GM15510 (cell line): ENCODE data around the gene TSBP1.

Source experiments
- POLR2A ChIP-seq: IDR thresholded peaks from 3 replicates; pipeline ENCODE4 v1.6.1; 2011; ENCODE audit warnings: borderline replicate concordance; ENCODE audit not compliant: insufficient read length; ENCODE audit errors: extremely low read depth

Gene TSBP1

DNA sequence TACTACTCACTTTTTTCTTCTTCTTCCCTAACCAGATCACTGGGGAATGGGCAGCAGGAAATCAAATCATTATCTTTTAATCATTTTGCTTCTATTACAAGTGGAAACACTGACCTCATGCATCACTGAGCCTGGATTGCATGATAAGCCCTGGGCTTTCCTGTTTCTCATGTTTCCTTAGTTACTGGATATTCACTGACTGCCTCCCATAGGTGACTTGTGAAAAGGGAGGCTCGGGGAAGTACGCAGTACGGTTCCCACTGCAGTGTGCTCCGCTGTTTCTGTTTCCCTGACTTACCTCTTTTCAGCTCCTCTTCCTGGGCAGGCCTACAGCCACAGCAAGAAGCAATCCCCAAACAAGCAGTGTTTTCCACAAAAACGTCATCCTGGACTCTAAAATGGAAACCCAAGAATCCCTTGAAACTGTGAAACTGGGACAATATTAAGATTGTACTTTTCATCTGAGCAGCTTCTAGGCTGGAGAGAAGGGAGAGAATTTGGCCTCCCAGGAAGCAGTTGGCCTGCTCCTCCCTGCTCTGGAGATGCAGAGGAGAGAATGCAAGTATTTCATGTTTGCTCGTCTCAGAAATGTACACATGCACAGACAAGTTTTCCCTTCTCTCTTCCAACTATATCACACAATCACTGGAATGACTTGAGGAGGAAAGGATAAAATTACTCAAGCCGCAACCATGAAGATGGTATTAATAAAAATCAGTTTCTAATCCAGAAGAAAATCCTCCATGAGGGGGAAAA lies 22.1 kb upstream of the TSBP1 start:
- no peak for TF ChIP-seq POLR2A

DNA sequence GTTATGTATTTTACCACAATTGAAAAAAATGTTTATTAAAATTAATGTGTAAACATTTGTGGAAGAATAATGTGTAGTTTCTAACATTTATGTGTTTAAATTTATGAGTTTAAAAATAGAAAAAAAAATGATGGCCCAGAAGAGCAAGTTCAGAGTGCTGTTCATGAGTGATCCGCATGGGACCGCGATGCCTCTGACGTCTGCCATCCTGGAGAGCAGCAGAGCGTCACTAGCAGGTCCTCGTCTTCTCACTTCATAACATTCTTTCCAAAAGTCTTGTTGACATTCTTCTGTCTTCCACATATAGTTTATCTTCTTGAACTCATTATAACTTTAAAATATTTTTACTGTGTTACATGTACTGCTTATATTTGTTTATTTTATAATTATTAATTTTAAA lies 19.8 kb upstream of the TSBP1 start:
- TF ChIP-seq POLR2A, result no peak

- TF ChIP-seq POLR2A, result no peak
Observed at GRCh38 chr6:32387589-32388340, 16.1 kb upstream of the TSBP1 start.

- TF ChIP-seq POLR2A, result no peak
Observed at GRCh38 chr6:32386040-32386439, 14.3 kb upstream of the TSBP1 start.

DNA sequence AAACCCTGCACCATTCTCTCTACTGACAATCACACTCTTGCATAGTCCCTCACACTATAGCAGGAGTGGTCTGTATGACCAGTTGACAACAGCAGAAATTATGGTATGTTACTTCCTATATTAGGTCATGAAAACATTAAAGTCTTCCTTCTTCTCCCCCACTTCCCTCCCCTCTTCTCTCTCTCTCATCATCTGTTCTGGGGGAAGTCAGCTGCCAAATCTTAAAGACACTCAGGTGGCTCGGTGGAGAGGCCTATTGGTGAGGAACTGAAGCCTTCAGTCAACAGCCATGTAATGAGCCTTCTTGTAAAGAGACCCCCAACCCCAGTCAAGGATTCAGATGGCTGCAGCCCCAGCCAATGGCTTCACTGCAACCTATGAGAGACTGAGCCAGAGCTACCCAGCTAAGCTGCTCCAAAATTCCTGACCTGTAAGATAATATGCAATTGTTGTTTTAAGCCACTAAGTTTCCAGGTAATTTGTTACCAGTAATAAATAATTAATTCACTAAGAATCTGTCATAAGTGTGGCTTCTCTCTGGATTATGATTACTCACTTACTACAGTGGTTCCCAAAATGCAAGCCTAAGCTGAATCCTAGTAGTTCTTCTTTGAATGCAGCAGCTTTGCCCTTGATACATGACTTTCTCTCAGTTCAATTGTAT lies 11.2 kb upstream of the TSBP1 start:
- no peak for TF ChIP-seq POLR2A

DNA sequence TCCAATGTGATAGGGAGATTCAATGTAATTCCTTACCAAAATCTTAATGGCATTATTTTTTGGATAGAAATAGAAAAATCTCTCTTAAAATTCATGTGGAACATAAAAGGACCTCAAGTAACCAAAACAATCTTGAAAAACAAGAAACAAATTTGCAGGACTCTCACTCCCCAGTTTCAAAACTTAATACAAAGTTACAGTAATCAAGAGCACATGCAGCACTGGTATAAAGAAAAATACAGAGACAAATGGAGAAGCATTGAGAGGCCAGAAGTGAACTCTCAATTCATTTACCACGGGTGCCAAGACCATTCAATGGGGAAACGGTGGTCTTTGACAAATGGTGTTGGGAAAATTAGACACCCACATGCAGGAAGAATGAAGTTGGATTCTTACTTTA lies 7.8 kb upstream of the TSBP1 start:
- no peak for TF ChIP-seq POLR2A

GRCh38 chr6:32375739-32376529 lies 4.2 kb upstream of the TSBP1 start:
- no peak for TF ChIP-seq POLR2A

GRCh38 chr6:32371229-32371628 lies 474 bp downstream of the TSBP1 start:
- no peak for TF ChIP-seq POLR2A

GRCh38 chr6:32370505-32370904 lies 1.2 kb downstream of the TSBP1 start:
- TF ChIP-seq POLR2A, result no peak

DNA sequence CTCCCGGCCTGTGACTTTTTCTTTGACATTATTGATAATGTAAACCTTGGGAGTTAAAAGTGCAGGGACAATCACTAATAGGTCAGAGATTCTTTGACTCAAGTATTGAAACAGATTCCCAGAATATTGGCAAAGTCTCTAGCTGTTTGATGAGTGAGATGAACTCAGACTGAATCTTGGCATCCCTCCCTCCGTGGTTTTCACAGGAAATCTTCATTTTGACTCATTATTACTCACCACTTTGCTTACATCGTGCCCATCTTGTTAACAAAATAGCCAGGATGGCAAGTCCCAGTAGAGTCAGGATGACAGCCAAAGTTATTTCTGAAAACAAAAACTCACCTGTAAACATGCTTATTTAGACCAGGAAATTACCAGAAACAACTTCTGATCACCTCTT lies 2.0 kb downstream of the TSBP1 start:
- no peak for TF ChIP-seq POLR2A

GRCh38 chr6:32367644-32368043 lies 4.1 kb downstream of the TSBP1 start:
- no peak for TF ChIP-seq POLR2A

DNA sequence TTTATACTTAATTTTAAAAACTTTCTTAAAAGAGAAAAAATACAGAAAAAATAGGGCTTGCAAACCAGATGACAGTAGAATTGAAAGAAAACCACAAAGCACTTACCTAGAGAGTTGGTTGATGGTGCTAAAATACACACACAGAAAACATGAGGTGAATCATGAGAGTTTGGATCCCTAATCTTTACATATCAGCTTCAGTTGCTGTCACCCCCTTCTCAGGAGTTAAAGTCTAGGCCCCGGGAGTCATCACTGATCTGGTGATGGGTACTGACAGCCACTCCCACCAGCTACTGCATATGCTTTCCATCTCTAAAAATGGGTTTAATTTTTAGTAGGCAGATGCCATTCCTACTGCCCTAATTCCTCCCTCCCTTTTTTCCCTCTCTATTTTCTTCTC lies 16.7 kb downstream of the TSBP1 start:
- TF ChIP-seq POLR2A, result no peak

DNA sequence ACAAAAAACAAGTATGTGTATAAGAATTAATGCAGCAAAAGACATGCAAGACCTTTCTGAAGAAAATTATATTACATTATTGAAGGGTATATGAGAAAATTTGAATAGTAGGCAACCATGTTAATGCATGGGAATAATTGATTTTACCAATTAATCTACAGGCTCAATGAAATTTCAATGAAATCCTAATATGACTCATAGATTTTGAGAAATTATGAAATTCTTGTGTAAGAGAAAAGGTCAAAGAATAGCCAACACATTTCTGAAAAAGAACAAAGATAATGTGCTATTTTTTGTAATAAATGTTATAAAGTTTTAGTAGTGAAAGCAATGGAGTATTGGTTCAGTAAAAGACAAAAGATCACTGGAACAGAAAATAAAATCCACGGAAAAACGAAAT lies 18.4 kb downstream of the TSBP1 start:
- no peak for TF ChIP-seq POLR2A

DNA sequence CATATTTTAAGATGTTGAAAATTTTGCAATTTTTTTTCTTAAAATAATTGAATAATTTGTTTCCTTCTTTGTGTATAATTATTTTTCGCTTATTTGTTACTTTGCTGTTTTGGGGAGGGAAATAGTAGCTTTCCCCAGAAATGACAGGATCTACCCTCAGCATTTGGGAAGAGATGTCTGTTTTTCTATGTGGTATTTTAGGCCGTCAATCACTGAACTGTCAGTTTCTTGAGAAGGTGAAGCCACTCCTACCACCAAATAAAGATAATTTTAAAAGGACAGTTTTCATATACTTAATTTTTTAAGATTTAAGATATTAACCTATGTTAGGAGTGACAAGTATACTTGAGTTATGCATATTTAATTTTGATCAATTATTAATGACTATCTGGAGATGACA lies 31.5 kb downstream of the TSBP1 start:
- TF ChIP-seq POLR2A, result no peak
